NCI-H1417 (cell line): ENCODE data around the gene RNF217.
A peak's percentile ranks its signal among the peaks of the same experiment; 100 is the strongest.
"Not testable (repeated sequence)": the region's sequence is repeated elsewhere in the genome, so short reads cannot be mapped to it uniquely, and the experiment has no call there.

ENCODE experiments used
- DNase-seq, 3 experiments: peaks; one replicate each; lab custom pipeline; 2025; lab: John Stamatoyannopoulos, UW

Gene RNF217

DNA sequence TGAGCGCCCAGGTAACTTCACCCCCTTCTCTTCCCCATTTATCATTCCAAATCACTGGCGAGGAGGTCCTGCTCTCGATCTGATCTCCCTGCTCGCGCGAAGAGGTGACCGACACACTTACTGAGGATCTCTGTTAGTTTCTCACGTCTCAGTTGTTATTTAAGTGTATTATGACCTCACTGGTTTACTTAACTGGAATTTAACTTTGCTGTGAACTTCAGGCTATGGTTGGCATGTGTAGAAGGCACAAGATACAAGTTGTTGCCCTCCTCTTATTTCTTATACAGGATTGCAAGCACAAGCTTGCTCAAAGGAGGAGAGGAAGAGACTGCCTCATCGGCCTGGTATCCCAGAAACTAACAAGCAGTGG, 1.2 kb downstream of the RNF217 start:
- no peak for DNase-seq

DNA sequence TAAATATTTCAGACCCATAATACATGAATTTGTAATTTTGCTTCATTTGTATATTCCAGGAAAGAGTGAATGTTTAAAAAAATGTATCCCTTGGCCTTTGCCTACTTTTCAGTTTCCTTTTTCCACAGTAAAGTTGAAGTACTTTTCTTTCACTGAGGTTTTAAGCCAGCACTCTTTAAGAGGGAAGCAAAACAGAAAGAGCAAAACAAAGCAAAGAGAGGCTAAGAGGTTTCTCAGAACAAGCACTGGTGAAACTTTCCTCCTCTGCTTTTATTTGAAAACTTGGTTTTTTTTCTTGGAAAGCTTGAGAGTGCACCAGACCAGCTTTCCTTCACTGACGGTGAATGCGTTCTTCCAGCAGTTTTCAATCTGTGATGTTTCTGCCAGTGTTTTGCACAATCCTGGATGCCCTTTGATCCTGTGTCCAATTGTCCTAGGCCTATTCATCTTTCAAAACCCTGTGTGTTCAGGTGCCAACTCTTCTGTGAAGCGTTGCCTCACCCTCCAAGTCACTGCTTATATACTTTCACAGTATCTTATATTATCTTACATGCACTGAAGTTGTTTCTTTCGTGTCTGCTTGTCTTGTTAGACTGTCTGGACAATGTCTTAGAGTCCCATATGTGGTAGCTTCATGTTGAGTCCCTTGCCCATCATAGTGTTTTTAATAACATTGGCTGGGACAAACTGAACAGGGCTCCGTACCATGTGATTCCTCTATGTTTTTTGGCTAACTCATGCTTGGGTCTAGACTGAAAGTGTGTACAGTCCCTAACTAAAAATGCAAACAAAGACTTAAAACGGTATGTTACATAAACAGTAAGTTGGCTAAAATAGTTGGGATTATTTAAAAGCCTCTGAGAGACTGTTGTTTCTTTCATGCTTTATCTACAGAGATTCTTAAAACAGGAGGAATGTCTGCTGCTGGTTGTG, 1.9 kb downstream of the RNF217 start:
- DNase-seq = peak in 2 of 3 experiments; percentile 8 to 34

DNA sequence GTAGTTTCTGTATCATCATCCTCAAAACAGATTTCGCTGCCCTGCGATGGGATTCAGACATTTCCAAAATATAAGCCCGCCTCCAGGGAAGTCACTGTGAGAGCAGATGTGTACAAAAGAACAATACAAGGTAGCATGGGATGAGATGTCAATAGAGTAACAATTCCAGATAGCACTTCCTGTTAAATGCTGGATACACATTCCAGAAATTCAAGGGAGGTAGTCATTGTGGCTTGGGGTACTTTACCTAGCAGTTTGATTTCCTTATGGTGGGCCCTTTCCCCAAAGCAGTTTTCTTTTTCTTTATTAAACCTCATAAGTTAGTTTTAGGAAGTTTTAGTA, 2.5 kb downstream of the RNF217 start:
- peak in 1 of 3 experiments; percentile 25 for DNase-seq

DNA sequence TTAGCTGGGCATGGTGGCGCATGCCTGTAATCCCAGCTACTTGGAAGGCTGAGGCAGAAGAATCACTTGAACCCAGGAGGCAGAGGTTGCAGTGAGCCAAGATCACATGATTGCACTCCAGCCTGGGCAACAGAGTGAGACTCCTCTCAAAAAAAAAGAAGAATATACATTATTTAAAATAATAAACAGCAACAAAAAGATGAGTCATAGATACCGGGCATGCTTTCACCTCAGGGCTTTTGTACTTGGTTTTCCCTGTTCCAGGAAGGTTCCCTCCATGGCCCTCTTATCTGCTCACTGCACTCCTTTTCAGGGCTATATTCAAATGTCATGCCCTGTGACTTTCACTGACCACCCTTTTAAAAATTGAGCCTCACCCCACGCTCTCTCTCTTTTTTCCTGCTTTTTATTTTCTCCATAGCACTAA, 3.2 kb downstream of the RNF217 start:
- DNase-seq = not testable (repeated sequence)

DNA sequence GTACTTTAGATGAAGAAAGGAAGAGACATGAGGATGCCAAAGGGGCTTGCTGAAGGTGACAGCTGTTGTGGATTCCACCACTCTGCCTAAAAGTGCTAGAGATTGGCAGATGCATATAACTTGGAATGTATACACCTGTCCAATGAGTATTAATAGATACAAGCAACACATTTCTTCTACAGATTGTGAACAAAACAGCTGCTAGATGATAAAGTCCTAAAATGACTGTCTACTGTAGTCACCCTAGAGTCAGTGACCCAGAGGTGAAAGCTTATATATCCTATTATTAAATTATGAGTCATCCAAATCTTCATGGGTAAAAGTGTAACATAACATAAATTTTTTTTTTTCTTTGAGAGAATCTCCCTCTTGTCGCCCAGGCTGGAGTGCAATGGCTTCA, 5.2 kb downstream of the RNF217 start:
- no peak for DNase-seq

DNA sequence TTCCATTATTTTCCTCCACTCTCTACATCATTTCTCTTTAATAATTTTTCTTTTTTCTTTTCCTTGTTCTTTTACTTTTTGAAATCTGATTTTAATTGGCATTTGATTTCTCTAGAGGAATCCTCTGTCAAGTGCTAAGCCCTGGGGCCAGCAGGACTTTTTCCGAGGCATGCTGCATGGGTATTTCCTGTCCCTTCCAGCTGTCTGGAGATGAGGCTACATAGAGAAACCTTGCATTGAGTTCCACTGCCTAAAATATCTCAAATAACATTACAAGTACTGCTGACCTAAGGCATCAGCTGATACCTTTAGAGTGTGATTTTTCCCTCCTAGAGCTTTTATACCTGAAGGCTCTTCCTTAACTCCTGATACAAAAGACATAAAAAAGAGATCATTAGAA, 6.2 kb downstream of the RNF217 start:
- no peak for DNase-seq

DNA sequence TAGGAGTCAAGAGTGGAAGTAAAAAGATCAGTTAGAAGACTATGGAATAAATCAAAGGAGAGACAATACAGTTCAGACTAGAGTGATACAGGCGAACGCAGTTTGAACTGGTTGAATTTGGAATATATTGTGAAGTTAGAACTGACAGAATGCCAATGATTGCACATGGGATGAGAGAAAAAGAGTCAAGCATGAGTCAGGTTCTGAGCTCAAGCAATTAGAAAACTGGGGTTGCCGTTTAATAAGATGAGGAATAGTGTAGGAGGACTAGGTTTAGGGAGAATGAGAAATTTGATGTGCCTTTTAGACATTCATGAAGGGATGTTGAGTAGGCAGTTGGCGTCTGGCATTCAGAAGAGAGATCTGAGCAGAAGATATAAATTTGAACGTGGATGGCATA, 8.0 kb downstream of the RNF217 start:
- DNase-seq = no peak

DNA sequence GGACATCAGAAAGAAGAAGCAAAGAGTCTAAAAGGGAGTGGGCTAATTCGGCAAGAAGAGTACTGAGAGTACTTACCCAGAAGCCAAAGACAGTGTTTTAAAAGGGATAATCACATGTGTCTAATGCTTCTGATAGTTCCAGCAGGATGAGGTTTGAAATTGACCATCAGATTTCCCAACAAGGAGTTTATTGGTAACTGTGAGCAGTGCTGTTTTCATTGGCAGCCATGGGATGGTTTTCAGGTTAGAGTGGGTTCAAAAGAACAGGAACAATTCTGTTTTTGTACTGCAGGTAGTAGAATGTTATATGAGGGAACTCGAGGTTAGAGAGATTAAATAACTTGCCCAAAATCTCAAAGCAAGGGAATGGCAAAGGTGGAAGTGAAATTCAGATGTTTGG, 8.5 kb downstream of the RNF217 start:
- DNase-seq = no peak

DNA sequence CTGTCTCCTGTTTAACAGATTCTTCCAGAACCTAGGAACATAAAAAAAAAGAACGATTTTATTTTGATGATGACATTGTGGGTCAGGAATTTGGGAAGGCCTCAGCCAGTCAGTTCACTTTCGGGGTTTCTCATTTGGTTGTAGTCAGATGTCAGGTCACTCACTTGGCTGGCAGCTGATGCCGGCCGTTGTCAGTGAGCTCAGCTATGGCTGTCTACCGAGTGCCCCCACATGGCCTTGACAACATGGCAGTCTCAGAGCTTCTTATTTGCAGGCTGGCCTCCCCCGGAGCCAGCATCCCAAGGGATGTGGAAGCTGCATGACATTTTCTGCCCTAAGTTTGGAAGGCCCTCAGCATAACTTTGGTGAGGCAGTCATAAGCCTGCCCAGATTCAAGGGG, 11.5 kb downstream of the RNF217 start:
- no peak for DNase-seq

DNA sequence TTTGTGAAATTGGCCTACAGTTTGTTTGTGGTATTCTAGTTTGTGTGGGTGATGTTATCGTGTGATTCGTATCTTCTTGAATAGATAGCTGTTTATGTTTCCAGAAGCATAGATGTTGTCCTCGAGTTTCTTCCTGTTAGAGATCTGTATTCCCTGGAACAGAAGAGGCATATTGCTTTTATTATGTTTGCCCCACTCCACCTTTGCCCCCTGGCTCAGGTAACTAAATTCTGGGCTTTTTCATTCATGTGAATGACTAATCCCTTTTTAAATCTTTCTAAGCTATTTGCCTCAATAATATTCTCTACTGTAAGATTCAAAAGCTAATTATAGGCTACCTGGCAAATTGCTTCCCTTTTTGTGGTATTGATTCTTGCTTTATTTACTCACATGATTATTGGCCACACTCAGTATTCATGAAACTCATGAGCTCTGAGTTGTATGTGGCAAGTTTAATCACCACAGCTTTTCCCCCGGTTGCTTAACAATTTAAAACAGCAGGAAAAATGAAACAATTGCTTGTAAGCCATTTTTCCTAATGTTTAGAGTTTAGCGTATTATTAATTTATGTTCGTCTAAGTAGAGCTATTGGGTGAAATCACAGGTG, 12.6 kb downstream of the RNF217 start:
- DNase-seq = peak in 2 of 3 experiments; percentile 58 to 91

DNA sequence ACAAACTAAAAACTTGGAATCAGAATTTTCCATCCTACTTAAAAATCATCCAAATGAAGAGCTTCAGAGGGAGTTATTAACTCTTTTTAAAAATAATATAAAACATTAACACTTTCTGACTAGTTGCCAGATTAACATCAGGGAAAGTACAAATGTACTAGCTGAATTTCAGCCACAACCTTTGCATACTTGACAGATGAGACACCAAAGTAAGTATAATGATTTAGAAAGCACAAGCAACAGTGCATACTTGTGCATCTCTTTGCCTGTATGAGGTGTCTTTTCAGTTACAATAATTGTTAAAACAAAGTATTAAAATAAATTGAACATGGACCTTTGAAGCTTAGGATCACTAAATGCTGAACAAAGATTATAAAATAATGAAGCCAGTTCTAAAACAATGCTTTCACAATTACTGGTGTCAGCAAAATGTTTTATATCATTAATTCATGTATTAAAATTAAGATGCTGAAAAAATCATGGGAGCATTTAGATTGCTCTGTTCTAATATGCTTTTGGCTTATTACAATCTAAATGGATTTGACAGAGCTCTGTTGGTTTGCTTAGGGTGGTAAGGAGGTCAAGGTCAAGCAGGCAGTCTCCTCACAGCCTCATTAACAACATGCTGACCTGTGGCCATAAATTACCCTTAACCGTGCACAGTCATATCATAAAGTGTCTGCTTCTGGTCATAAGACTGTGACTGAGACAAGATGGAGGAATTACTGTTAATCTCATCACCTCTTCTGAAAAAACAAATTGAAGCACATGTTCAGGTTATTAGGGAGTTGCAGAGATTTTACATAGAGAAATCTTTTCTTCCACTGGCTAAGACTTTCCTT, 15.1 kb downstream of the RNF217 start:
- peak in 1 of 3 experiments; percentile 18 for DNase-seq

DNA sequence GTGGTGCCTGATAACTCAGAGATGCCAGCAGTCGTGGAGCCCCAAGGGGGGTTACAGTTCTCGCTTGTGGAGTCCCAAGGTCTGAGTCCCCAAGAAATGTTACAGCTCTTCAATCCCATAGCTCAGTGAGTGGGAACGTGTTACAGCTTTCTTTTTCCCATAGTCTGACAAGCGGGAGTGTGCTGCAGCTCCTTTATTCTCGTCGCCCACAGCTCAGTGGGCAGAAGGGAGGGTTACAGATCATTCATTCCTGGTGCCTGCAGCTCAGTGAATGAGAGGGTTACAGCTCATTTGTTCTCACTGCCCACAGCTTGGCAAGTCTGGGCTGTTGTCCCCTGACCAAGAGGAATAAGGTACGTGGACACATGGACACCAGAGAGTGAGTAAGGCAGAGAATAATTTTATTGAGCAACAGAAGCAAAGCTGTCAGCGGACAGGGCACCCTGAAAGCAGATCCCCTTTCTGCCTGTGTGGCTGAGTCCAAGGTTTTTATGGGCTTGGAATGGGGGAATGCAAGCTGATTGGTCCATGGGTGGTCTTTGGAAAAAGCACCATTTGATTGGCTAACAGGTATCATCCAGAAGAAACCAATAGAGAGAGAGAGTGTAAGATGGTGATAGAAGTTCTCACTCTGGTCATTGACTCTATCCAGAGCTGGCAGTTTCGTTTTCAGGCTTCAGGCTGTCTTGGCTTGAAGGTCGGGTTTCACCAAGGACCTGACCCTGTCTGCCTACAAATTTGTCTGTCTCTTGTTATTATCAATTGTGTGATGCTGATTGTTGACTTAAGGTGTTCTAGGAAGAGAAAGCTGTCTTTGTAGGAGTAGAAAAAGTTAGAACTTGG, 16.4 kb downstream of the RNF217 start:
- no peak for DNase-seq

DNA sequence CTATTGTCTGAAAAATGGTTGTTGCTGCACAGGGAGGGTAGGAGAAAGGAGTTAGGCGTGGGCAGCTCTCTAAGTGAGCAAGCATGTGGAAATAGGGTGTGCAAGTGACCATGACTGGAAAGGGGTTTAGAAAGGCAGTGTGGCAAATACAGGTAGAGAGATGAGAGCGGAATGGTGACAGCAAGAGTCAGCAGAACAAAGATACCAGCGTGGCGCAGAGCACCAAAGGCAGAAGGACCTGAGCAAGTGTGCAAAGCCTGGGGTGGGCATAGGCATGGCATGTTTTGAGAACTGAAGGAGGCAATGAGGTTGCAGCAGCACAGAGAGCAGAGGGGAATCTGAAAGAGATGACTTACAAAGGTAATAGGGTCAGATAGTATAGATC, 17.0 kb downstream of the RNF217 start:
- DNase-seq = no peak

DNA sequence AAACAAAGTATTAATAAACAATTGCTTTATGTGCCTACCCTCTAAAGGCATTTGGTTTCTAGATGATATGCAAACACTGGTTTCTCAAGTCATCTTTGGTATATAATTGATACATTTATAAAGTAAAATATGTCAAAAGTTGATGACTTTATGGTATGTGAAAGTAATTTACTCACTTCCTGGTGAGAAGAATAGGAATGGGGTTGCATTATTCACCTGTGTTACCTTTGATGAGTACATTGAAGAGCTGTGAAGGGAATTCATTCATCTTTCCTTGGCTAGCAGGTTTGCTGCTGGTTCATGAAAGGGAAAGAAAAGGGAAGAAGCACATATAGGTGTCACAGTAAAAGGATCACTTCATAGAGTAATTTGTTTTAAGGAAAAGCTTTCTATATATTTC, 20.4 kb downstream of the RNF217 start:
- no peak for DNase-seq

DNA sequence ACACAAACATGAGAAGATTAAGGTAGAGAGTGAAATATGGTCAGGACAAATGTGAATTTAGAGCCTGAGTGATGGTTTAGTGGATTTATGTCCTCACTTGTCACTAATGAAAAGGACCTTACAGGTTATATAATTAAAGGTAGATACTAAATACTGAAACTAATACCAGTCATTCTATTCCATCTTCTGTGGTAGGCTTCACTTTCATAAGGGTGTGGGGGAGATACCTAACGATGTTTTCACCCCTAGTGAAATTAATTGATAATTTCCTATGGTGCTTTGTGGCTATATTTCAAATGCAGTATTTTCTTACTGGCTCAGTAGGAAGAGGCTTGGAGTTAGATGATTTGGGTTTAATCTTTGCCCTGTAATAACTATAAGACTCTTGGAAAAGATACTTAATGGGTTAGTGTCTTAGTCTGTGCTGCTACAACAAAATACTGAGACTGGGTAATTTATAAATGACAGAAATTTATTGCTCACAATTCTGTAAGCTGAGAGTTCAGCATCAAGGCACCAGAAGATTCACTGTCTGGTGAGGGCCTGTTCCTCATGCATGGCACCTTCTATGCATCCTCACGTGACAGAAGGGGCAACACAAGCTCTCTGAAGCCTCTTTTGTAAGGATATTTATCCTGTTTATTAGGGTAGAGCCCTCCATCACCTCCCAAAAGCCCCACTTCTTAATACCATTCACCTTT, 21.3 kb downstream of the RNF217 start:
- DNase-seq = no peak

DNA sequence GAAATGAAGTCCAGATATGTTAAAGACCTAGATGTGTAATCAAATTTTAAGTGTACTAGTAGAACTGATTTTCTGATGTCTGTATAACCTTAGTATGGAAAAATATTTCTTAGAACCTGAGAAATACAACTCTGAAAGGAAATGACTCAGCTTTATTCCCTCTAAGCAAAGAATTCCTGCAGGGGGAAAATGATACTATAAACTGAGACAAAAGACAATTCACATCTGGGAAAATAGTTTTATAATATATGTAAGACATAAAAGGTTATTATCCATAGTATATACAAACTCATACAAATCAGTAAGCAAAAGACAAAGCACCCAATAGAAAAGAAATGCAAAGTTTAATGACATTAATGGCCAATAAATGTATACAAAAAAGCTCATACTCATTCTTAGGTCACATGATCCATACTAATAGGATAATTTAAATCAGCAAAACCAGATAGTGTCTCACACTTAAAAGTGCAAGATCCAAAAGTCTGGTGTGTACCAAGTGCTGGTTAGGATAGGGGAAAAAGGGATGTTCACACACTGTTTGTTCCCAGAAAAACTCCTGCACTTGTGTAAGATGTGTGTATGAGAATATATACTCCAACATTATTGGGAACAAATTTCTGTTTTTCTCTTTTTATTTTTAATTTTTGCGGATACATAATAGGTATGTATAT, 22.6 kb downstream of the RNF217 start:
- no peak for DNase-seq

DNA sequence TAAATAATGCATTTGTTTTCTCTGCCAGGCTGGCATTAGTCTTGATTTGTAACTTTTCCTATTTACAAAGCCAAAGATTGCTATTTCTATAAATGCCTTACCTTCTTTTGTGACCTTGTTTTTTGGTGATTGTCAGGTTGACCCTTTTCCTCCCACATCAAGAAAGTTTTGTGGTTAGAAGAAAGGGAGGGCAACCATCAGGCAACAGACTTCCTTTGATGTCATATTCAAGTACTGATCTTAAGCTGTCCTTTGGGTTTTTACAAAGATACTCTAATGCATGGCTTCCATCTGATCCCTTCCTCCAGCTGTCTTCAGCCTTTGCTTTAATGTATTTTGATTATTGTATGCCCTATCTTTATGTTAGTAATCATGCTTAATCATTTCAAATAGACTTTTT, 23.9 kb downstream of the RNF217 start:
- DNase-seq = no peak

DNA sequence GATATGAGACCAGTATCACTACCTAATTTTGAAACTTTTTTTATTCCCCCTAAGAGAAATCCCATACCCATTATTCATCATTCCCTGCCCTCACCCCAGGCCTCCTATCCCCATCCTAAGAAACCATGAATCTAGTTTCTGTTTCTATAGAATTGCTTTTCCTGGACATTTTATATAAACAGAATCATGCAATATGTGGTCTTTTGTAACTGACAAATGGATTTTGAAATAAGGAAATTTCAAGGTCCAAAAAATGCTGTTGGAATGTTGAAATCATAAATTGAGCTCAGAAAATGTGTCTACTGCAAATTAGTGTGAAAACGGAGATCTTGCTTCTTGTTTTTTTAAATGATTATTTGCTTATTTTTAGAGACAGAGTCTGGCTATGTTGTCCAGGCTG, 25.1 kb downstream of the RNF217 start:
- no peak for DNase-seq

DNA sequence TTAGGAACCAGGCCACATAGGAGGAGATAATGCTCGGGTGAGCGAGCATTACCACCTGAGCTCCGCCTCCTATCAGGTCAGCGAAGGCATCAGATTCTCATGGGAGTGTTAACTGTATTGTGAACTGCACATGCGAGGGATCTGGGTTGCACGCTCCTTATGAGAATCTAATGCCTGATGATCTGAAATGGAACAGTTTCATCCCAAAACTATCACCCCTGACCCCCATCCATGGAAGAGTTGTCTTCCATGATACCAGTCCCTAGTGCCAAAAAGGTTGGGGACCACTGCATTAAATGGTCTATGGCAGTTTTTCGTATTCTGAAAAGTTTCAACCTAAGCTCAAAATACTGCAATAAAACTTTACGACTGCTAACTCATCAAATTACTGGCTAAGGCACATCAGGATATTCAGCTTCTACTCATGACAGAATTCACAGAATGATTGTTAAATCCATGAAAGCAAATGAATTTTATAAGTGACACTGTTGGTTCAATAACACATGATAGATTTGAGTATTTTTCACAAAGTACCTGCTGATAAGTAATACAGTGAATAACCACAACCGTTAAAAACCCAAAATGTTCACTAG, 25.9 kb downstream of the RNF217 start:
- DNase-seq = no peak
